Activated naive CD8-positive, alpha-beta T cell (primary cell): ENCODE results near the gene AFF1.

Experiments
- H3K27ac Mint-ChIP-seq: one replicate; pipeline ENCODE4 v1.8.0; 2021; ENCODE audit warnings: mixed read lengths
- H3K27me3 Mint-ChIP-seq: one replicate; pipeline ENCODE4 v1.8.0; 2021; ENCODE audit warnings: mixed read lengths
- H3K36me3 Mint-ChIP-seq: one replicate; pipeline ENCODE4 v1.8.0; 2021; ENCODE audit warnings: mixed read lengths
- H3K4me1 Mint-ChIP-seq: one replicate; pipeline ENCODE4 v1.8.0; 2021; ENCODE audit warnings: low read depth, mixed read lengths
- H3K4me3 Mint-ChIP-seq: one replicate; pipeline ENCODE4 v1.8.0; 2021; ENCODE audit warnings: mild to moderate bottlenecking, mixed read lengths
- H3K9me3 Mint-ChIP-seq: one replicate; pipeline ENCODE4 v1.8.0; 2021; ENCODE audit warnings: low read depth, mixed read lengths

The AFF1 gene

GRCh38 chr4:86935853-86936733, 1.3 kb downstream of the AFF1 start:
- Mint-ChIP-seq H3K4me1 (peaks cover 55% of the 10 kb centered on the region), H3K9me3 (no peaks in the 10 kb centered on the region), H3K27ac (peak overlapping the region; percentile 96), H3K36me3 (peaks cover 3% of the 10 kb centered on the region), H3K4me3 (peak overlapping the region; percentile 89), H3K27me3 (no peaks in the 10 kb centered on the region)

DNA sequence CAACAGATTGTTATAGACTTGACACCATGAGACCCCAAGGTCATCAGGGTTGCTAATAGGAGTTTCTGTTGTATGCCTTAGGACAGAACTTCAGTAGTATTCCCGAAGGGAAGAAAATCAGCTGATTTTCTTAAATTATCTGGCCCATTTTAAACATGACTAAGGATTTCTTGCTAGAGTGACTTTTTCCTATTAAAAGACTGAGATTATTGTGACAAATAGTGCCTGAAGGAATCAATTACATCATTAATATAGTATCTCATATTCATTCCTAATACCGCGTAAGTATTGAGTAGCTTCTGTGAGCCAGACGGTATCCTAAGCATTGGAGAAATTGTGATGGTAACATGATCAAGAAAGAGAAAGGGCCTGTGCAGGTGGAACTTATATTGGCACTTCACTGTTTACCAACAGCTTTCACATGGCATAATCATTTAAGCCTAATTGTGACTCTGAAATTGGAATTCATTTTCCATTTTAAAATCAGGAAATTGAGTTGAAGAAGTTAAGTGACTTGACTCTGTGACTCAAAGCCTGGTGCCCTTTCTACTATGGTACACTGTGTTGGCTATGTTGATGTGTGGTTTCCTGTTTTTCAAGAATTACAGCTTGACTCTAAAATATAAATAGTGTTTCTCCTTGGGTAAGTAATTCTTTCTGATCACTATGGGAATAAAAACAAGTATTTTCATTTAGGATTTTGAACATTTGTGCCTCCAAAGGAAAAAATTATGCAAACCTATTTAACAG, 4.1 kb downstream of the AFF1 start:
- H3K4me1 Mint-ChIP-seq, result peaks cover 60% of the 10 kb centered on the region
- H3K27me3 Mint-ChIP-seq, result no peaks in the 10 kb centered on the region
- no peaks in the 10 kb centered on the region for H3K9me3 Mint-ChIP-seq

DNA sequence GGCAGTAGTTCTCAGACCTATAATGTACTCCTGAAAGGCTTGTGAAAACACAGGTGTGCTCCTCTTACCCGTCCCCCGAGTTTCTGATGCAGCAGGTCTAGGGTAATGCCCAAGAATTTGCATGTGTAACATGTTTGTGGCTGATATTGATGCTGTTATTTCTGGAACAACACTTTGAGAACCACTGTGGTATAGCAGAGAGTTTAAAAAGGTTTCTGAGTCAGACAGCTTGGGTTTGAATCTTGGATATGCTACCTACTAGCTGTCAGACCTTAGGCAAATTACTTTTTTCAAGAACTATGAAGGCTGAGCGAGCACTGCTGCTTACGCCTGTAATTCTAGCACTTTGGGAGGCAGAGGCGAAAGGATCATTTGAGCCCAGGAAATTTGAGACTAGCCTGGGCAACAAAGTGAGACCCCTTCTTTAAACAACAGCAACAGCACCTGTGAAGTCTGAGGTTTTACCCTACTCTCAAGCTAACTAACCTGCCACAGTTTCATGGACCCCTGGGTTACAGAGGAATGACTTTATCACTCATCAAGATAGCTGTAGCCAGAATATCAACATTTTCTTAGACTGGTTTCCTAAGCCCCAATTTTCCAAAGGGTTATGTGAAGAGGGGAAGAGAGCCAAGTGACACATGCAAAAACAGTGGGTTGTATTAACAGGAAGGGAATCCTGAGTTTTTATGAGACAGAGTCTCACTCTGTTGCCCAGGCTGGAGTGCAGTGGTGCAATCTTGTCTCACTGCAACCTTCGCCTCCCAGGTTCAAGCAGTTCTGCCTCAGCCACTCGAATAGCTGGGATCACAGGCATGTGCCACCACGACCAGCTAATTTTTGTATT, 5.1 kb downstream of the AFF1 start:
- Mint-ChIP-seq H3K9me3 (no peaks in the 10 kb centered on the region), H3K27ac (peak overlapping the region; percentile 86), H3K27me3 (no peaks in the 10 kb centered on the region), H3K4me3 (peak overlapping the region; percentile 57), H3K36me3 (no peaks in the 10 kb centered on the region), H3K4me1 (peaks cover 62% of the 10 kb centered on the region)

More for the DNA sequence above, 4.1 kb downstream of the AFF1 start:
- Mint-ChIP-seq H3K4me3 (peak overlapping the region; percentile 57), H3K36me3 (no peaks in the 10 kb centered on the region), H3K27ac (peak overlapping the region; percentile 86)

DNA sequence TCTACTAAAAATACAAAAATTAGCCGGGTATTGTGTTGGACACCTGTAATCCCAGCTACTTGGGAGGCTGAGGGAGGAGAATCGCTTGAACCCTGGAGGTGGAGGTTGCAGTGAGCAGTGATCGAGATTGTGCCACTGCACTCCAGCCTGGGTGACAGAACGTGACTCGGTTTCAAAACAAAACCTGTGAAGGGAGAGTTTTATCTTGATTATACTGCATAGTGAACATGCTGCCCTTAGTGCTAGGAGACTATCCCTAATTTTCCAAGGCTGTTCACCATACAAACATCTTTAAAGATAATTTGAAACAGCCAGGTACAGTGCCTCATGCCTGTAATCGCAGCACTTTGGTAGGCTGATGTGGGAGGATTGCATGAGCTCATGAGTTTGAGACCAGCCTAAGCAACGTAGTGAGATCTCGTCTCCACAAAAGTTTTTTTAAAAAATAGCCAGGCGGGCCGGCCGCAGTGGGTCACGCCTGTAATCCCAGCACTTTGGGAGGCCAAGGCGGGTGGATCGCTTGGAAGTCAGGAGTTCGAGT, 6.2 kb downstream of the AFF1 start:
- Mint-ChIP-seq H3K27me3 (no peaks in the 10 kb centered on the region), H3K9me3 (no peaks in the 10 kb centered on the region), H3K36me3 (no peaks in the 10 kb centered on the region), H3K4me1 (peaks cover 63% of the 10 kb centered on the region), H3K27ac (no peak overlapping the region), H3K4me3 (no peak overlapping the region)

DNA sequence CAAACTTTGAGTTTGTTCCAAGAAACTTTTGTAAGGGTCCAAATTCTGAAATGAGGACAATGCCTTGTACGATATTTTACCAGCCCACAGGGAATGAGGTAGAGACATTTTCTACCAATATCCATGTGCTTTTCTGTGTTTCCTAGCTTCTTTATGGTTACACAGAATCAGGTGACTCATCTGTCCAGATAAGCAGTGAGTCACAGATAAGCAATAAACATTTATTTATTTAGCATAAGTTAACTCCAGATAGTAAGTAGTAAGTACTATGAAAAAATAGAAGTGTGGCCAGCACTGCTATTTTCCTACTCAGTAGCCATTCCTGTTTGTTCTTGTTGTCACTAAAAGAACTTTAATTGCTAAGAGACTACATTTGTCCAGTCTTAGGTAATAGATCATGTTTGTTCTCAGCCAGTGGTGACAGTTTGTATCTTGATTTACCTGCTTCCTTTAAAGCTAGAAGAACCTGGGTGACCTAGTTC, 7.4 kb downstream of the AFF1 start:
- Mint-ChIP-seq H3K27ac (no peak overlapping the region), H3K36me3 (no peaks in the 10 kb centered on the region), H3K4me1 (peaks cover 60% of the 10 kb centered on the region), H3K27me3 (no peaks in the 10 kb centered on the region), H3K9me3 (no peaks in the 10 kb centered on the region), H3K4me3 (no peak overlapping the region)

- Mint-ChIP-seq H3K4me1 (peaks cover 48% of the 10 kb centered on the region), H3K27ac (no peak overlapping the region), H3K27me3 (no peaks in the 10 kb centered on the region), H3K36me3 (peaks cover 2% of the 10 kb centered on the region), H3K4me3 (no peak overlapping the region), H3K9me3 (no peaks in the 10 kb centered on the region)
Measured at GRCh38 chr4:86944964-86945781, 10.4 kb downstream of the AFF1 start.

GRCh38 chr4:86946868-86947500, 12.2 kb downstream of the AFF1 start:
- no peaks in the 10 kb centered on the region for H3K9me3 Mint-ChIP-seq
- peaks cover 4% of the 10 kb centered on the region for H3K36me3 Mint-ChIP-seq
- H3K4me3 Mint-ChIP-seq, result no peak overlapping the region
- H3K27ac Mint-ChIP-seq, result peak overlapping the region; percentile 0
- no peaks in the 10 kb centered on the region for H3K27me3 Mint-ChIP-seq
- peaks cover 36% of the 10 kb centered on the region for H3K4me1 Mint-ChIP-seq

DNA sequence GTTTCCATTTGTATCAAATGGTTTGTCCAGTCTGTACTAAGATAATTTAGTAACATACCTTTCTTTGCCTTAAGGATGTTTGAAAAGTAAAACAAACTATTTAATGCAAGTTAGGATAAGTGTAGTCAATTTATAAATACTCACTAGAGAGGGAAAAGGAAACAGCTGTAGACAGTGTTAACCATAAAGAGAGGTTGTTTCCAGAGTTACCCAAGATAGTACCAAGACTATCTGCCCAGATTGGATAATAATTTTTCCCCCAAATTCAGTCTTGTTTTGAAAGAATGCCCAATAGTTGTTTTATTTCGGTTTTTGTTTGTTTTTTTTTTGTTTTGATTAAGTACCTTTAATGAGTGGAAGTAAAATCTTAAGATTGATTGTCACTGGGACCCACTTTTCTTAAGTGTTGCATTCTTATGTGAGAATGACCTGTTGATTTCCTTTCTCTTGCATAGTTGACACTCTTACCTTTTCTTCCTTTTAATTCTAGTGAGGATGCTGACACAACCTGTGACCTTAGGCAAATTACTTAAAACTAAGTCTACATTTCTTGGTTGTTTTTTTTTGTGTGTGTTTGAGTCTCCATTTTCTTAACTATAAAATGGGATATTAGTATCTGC, 12.8 kb downstream of the AFF1 start:
- Mint-ChIP-seq H3K27ac (peak overlapping the region; percentile 8), H3K27me3 (no peaks in the 10 kb centered on the region), H3K9me3 (no peaks in the 10 kb centered on the region), H3K36me3 (peaks cover 4% of the 10 kb centered on the region), H3K4me1 (peaks cover 33% of the 10 kb centered on the region), H3K4me3 (no peak overlapping the region)

- Mint-ChIP-seq H3K4me3 (no peak overlapping the region), H3K9me3 (no peaks in the 10 kb centered on the region), H3K27ac (no peak overlapping the region), H3K27me3 (no peaks in the 10 kb centered on the region), H3K4me1 (peaks cover 30% of the 10 kb centered on the region), H3K36me3 (peaks cover 8% of the 10 kb centered on the region)
Measured at GRCh38 chr4:86948276-86948675, 13.5 kb downstream of the AFF1 start.

- H3K4me3 Mint-ChIP-seq, result no peak overlapping the region
- no peaks in the 10 kb centered on the region for H3K27me3 Mint-ChIP-seq
- H3K27ac Mint-ChIP-seq, result no peak overlapping the region
- no peaks in the 10 kb centered on the region for H3K9me3 Mint-ChIP-seq
- peaks cover 31% of the 10 kb centered on the region for H3K4me1 Mint-ChIP-seq
- H3K36me3 Mint-ChIP-seq, result peaks cover 15% of the 10 kb centered on the region
Measured at GRCh38 chr4:86950831-86951525, 16.2 kb downstream of the AFF1 start.

DNA sequence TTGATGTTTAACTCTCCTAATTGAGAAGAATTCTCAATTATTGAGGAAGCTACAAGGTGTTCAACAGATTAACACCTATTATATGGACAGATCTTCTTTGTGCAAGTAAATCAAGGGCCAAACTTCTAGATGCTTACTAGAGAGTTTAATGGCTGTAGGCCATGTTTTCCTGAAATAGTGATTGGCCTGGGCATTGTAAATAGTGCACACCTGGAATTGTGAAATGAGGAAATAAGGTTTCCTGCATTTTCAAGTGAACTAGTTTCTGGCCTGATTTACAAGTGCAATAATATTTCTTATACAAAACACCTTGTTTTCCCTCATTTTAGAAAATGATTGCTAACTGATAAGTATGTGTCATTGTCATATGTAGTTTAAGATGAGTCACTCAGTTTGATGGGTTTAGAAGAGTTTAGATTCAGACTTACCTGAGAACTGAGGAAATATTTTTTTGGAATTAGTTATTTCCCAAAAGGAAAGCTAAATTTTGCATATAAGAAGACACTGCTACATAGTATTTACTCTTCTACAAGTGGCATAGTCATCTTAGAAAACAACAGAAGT, 21.2 kb downstream of the AFF1 start:
- Mint-ChIP-seq H3K9me3 (no peaks in the 10 kb centered on the region), H3K4me3 (no peak overlapping the region), H3K27ac (no peak overlapping the region), H3K27me3 (no peaks in the 10 kb centered on the region), H3K4me1 (peaks cover 37% of the 10 kb centered on the region), H3K36me3 (peaks cover 25% of the 10 kb centered on the region)

- no peaks in the 10 kb centered on the region for H3K9me3 Mint-ChIP-seq
- H3K27me3 Mint-ChIP-seq, result no peaks in the 10 kb centered on the region
- no peak overlapping the region for H3K4me3 Mint-ChIP-seq
- H3K36me3 Mint-ChIP-seq, result peaks cover 26% of the 10 kb centered on the region
- peaks cover 46% of the 10 kb centered on the region for H3K4me1 Mint-ChIP-seq
- no peak overlapping the region for H3K27ac Mint-ChIP-seq
Measured at GRCh38 chr4:86957215-86957614, 22.4 kb downstream of the AFF1 start.
